GM04503 (cell line): ENCODE data around the gene PDIA4.
"Not testable (repeated sequence)": the region's sequence is repeated elsewhere in the genome, so short reads cannot be mapped to it uniquely, and the experiment has no call there.

Experiments used
- DNase-seq: peaks from one replicate; pipeline ENCODE4 v3.0.0-alpha.2; 2012; ENCODE audit warnings: low read depth

Gene PDIA4

DNA sequence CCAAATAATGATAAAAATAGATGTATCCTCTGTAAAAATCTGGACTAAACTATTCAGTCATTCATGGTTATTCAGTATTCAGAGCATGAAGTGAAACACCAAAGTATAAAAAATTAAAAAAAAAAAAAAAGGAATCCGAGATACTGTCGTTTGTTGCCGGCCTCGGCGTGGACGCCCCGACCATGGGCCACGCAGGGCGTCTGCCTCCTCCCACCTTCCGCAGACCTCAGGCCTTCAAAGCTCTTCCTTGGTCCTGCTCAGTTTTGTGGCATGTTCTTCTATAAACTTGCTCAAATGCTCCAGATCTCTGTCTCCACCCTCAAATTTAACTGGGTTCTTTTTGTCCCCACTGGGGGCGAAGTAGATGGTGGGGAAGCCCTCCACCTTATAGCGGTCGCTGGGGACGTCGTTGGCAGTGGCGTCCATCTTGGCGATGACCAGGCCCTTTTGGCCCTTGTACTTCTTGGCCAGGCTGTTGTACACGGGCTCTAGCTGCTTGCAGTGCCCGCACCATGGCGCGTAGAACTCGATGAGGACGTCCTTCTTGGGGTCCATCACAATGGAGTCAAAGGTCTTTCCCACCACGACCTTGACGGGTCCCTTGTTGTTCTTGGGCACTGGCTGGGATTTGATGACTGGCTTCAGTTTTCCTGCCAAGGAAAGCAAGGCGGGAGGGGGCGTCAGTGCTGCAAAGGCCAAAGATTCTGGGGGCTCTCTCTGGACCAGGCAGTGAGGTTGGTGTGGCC, 24.6 kb downstream of the PDIA4 start:
- DNase-seq, result no peak

DNA sequence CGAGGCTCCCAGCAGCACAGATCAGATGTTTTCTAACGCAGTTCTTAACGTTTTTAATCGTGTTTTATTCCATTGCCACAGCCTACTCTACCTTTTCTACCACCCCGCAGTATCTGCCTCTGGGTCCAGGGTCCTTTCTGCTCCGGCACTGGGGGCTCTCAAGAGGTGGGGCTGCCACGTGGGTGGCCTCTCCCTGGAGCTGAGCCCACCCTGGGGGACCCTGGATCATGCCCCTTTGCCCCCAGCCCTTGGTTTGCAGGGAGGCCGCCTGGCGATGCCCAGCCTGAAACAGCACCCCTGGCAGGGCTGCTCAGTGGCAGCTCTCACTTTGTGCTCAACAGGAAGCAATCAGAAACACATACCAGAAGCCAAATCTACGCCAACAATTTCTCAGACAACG, 25.3 kb downstream of the PDIA4 start:
- no peak for DNase-seq

- no peak for DNase-seq
Measured at GRCh38 chr7:149002604-149003003, 25.7 kb downstream of the PDIA4 start.

GRCh38 chr7:149001427-149002068, 26.8 kb downstream of the PDIA4 start:
- DNase-seq, result no peak

DNA sequence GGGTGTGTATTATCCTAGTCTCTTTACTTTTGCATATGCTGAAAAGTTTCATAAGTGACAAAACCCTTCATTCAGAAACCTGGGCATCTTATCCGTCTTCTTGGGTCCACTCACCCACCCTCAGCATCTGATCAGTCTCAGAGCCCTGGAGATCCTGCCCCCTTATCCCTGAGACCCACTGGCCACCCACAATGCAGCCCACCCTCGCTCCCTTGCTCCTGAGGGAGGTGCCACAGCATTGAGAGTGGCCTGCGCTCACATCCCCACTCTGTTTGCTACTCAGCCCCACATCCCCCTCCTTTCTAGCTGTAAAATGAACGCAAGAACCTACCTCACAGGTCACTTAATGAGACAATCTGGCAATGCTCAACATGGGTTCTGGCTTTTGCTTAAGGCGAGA, 27.3 kb downstream of the PDIA4 start:
- DNase-seq, result no peak

- DNase-seq, result no peak
Measured at GRCh38 chr7:148999192-148999591, 29.1 kb downstream of the PDIA4 start.

DNA sequence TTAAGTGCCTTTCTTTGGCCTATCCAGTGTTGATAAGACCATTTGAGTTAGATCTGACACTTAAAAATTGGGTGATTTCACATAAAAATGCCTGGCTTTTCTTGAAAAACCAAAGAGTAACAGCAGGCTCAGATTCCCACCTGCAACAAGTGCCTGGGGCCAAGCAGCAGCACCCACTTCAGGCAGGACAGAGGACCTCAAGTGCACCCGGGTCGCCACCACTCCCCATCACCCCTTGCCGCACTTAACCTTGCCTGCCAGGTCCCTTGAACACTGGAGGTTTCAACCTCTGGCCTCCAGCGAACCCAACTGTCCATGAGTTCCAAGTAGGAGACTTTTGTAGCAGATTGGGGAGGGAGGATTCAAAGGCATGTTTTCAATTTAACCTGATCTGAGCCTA, 30.8 kb downstream of the PDIA4 start:
- no peak for DNase-seq

DNA sequence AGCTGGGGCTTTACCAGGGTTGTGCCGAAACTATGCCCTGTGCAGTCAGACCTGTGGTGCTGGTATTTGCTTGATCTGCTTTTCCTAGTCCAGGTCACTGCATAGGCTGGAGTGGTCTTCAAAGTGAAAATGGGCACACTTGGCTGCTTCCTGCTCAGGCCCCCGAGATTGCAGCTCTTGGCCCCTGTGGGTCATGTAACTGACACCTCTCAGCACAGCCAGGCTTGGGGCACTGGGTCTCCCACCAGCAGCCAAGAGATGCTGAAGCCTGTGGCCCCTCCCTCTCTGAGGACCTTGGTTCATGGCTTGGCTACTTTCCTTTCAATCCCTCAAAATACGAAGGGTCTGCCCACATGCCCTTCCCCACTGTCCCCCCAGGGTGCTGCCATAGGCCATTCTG, 33.7 kb downstream of the PDIA4 start:
- no peak for DNase-seq

DNA sequence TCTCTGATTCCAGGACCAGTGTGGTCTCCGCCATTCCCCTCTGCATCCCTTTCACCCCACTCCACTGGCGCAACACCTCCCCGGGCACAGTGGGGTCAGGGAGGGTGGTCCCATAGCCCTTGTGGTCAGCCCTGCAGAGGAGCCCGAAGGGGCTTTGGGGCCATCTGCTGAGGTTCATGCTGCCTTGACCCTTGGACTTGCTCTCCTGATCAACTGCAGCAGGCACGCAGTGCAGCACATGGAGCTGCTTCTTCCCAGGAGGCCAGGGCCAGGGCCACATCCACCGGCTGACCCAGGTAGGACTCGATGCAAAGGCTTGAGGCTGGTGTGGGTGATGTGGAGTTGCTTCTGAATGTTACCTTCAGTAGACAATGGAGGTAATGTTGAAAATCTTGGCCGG, 35.1 kb downstream of the PDIA4 start:
- DNase-seq, result no peak

DNA sequence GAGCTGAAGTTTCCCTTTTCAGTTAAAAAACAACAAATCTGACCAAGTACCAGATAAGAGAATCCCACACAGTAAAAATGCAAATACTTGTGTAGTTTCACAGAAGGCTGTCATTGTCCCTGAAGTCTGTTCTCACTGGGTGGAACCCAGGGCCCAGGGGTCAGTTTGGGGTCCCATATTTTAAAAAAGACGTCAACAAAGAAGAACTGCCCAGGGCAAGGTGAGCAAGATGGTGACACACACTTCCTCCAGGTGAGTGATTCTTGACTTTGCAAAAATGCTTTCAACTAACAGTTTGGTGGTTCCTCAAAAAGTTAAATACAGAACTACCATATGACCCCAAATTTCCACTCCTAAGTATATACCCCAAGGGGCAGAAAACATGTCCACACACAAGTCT, 36.8 kb downstream of the PDIA4 start:
- no peak for DNase-seq

DNA sequence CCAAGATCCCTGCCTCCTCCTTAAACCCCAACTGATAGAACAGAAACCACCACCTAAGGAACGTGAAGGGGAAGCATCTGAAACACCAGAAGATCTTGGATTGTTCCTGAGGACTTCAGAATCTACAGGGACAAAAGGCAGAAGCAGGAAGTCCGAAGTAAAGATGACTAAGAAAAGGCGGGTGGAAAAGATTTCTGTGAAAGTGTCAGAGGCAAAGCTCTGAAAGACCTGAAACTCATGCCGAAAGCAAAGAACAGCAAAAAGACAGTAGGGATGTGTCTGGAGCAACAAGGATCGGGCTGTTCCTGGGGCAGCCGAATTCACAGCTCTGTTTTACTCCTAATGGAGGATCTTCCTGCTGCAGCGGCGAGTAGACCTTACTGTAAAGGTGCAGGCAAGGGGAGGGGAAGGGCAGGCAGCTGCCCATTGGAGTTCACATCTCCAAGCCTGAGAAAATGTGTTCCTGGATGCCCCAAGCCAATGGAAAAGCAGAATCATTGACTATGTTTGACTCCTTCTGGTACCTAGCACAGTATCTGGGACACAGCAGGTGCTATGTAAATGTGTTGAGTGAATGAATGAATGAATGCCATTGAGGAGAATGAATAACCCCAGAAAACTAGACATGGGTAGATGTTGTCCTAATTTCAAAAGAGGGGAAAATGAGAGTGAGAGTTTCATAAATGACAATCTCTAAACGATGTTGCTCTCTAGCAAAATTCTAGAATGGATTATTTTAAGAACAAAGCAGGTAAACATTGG, 40.4 kb downstream of the PDIA4 start:
- DNase-seq, result no peak

- peak; percentile 42 for DNase-seq
Measured at GRCh38 chr7:148987010-148987750, 41.1 kb downstream of the PDIA4 start.

DNA sequence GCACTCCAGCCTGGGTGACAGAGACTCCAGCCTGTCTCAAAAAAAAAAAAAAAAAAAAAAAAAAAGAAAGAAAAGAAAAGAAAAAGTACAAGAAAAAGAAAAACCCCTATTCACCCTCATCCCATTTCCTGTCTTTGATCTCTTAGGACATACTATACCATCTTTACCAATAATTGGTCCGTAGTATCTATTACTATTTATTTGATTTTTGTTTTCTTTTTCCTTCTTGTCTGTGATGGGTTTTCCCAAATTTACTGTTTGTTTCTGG, 41.6 kb downstream of the PDIA4 start:
- DNase-seq, result no peak

DNA sequence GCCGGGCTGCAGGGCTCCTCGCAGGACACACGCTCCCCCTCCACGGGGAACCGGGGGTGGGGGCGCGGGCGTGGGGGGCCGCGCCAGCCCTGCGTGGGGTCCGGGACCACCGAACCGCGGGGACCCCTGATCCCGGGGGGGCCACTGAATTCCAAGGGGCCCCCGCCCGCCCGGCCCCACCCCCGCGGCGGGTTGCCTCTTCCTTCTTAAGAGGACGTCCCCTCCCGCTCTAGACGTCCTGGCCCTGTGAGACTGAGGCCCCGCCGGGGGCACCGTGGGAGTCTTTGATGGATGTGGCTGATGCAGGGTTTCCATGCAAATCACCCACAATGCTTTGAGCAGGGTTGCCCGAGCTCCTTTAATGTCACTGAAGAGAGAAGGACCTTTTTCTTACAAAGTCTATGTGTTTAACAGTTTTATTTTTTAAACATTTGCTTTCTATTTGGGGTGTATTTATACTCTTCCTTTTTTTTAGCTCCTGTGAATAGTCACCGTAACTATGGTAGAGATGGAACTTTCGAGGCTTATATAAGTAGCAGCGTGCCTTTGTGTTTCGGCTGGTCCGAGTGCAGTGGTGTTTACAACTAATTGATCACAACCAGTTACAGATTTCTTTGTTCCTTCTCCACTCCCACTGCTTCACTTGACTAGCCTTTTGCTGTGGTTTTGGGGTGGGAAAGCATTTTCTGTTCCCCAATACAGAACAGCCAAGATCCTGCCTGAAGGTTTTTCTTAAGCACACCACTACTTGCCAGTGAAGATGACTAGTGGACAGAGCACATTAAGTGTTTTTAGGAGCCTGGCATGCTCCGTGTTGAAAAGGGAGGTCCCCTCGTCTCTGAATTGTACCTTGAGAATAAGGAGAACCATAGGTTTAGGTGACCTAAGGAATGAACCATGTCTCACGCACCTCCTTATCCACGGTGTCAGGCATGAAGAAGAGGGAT, 44.8 kb downstream of the PDIA4 start:
- DNase-seq, result peak; percentile 13

GRCh38 chr7:148982654-148983199, 45.6 kb downstream of the PDIA4 start:
- no peak for DNase-seq

- no peak for DNase-seq
Measured at GRCh38 chr7:148979827-148980226, 48.5 kb downstream of the PDIA4 start.

DNA sequence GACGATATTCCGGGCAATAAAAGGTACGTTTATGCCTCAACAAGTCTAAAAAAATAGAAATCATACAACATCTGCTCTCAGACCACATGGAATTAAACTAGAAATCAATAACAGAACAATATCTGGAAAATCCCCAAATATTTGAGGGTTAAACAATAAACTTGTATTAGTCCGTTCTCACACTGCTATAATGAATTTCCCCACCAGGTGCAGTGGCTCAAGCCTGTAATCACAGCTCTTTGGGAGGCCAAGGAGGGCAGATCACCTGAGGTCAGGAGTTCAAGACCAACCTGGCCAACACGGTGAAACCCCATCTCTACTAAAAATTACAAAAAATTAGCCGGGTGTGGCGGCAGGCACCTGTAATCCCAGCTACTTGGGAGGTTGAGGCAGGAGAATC, 49.2 kb downstream of the PDIA4 start:
- not testable (repeated sequence) for DNase-seq

- no peak for DNase-seq
Measured at GRCh38 chr7:148978091-148978490, 50.2 kb downstream of the PDIA4 start.

GRCh38 chr7:148975896-148976295, 52.4 kb downstream of the PDIA4 start:
- DNase-seq, result no peak

- no peak for DNase-seq
Measured at GRCh38 chr7:148973256-148973655, 55.0 kb downstream of the PDIA4 start.

DNA sequence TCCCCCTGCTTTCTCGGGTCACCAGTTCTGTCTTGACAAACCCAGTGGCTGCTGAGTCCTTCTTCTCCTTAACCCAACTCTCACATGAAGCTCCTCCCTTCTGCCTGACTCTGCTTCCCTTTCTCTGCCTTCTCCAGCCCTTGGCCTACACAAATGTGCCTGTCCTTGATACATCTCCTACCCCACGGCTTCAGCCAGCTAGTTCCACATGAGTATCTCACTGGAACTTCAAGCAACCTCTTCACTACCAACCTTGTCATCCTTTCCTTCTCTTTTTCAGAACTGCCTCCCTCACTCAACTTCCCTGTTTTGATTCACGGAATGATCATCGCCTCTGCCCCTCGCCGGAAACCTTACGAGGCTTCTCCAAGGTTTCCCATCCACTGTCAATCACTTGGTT, 55.9 kb downstream of the PDIA4 start:
- no peak for DNase-seq
